ENCODE measurements around the gene TRAF7.

DNA sequence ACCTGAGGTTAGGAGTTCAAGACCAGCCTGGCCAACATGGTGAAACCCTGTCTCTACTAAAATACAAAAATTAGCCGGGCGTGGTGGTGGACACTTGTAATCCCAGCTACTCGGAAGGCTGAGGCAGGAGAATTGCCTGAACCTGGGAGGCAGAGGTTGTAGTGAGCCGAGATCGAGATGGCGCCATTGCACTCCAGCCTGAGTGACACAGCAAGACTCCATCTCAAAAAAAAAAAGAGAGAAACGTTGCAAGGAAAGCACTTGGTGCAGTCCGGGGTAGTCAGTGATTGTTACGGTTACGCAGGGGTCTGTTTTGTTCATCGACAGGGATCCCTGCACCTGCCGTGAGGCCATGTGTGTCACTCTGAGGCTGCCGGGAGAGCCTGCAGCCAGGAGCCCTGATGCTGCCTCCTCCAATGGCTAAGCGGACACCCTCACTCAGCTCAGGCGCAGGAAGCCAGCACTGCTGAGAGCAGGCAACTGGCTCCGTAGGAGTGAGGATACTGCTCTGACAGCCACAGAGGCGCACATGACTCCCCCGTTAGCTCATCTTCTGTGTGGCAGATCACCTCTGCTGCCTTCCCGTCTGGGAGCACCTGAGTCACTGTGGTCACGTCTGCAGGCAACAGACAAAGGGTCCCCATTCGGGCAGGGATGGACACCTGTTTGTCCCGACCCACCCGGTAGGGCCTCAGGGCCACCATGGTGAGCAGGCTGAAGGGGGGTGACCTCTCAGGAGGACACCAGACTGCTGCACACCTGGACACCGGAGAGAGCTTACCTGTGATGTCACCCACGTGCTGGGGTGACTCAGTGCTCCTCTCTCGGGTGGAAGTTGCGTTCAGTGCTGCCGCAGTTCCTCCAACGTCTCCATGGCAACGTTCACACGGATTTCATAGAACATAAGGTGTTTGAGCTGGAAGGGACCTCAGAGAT, 12.4 kb upstream of the TRAF7 start:
- TF ChIP-seq, protein P1, sequence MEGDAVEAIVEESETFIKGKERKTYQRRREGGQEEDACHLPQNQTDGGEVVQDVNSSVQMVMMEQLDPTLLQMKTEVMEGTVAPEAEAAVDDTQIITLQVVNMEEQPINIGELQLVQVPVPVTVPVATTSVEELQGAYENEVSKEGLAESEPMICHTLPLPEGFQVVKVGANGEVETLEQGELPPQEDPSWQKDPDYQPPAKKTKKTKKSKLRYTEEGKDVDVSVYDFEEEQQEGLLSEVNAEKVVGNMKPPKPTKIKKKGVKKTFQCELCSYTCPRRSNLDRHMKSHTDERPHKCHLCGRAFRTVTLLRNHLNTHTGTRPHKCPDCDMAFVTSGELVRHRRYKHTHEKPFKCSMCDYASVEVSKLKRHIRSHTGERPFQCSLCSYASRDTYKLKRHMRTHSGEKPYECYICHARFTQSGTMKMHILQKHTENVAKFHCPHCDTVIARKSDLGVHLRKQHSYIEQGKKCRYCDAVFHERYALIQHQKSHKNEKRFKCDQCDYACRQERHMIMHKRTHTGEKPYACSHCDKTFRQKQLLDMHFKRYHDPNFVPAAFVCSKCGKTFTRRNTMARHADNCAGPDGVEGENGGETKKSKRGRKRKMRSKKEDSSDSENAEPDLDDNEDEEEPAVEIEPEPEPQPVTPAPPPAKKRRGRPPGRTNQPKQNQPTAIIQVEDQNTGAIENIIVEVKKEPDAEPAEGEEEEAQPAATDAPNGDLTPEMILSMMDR (IDR thresholded peaks at IDR 0.05) = no peak
- no peak for TF ChIP-seq POLR2A (IDR thresholded peaks at IDR 0.05)

Data from body of pancreas (tissue), 4 donors.